GM19099 (cell line): ENCODE data around the gene SEPHS2.
A peak's percentile ranks its signal among the peaks of the same experiment; 100 is the strongest.

Experiments
- POLR2A ChIP-seq: IDR thresholded peaks from 3 replicates; pipeline ENCODE4 v1.6.1; 2011; ENCODE audit warnings: low read depth; ENCODE audit not compliant: insufficient read length; ENCODE audit errors: extremely low read depth

The SEPHS2 gene

DNA sequence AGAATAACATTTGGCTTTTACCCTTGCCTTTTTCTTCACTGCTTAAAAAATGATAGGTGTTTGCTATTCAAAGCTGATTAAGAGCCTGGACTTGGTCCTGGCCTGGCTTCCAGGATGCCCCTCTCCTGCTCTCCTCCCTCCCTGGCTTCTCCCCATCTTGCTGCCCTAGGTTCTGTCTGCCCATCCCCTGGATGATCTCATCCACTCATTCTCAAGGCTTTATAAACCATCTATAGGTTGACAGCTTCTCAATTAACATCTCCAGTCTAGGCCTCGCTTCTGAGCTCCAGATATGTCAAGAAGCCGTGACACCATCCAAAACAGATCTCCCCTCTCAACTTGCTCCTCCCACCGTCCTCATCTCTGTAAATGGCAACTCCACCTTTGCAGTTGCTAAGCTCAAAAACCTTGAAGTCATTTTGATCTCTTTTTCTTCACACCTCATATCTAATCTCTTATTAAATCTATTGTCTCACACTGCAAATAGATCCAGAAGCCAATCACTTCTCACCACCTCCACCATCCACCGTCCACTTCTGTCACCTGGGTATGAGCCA, 29.5 kb downstream of the SEPHS2 start:
- no peak for TF ChIP-seq POLR2A

DNA sequence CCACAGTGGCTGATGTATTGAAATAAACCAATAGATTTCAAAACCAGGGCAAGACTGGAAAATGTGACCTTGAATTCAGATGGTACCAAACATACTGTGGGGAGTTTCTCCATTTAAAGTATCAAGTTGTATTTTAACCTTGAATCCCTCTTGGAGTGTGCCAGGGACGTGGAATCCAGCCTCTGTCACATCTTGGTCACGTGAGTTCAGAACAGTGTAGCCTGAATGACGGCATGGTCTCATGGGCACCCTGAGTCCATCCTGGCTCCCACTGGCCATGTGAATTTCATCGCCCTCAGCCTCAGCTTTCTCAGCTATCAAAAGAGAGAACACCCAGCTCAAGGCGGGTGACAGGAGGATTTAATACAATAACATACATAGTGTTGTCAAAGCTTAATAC, 31.5 kb downstream of the SEPHS2 start:
- no peak for TF ChIP-seq POLR2A

DNA sequence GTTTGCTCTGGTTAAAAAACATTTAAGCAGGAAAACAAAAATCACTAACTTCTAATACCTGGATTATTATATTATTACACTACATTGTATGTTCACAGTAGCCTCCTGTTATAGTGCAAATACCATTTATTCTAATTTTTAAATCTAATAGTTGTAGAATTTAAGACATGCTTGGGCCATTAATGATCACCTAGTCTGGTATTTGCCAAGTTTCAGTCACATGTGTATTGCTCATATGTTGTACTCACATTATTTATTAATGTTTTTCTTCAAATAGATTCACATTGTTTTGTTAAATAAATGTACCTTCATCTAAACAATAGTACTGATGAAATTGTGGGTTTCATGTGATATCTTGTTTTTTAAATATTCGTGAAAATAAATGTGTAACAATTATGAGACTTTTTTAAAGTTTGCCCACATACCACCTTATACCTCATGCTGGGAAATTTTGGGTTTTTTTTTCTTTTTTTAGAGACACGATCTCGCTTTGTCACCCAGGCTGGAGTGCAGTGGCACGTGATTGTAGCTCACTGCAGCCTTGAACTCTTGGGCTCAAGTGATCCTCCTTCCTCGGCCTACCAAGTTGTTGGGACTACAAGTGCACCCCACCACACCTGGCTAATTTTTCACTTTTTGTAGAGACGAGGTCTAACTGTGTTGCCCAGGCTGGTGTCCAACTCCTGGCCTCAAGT, 32.4 kb downstream of the SEPHS2 start:
- TF ChIP-seq POLR2A = no peak

DNA sequence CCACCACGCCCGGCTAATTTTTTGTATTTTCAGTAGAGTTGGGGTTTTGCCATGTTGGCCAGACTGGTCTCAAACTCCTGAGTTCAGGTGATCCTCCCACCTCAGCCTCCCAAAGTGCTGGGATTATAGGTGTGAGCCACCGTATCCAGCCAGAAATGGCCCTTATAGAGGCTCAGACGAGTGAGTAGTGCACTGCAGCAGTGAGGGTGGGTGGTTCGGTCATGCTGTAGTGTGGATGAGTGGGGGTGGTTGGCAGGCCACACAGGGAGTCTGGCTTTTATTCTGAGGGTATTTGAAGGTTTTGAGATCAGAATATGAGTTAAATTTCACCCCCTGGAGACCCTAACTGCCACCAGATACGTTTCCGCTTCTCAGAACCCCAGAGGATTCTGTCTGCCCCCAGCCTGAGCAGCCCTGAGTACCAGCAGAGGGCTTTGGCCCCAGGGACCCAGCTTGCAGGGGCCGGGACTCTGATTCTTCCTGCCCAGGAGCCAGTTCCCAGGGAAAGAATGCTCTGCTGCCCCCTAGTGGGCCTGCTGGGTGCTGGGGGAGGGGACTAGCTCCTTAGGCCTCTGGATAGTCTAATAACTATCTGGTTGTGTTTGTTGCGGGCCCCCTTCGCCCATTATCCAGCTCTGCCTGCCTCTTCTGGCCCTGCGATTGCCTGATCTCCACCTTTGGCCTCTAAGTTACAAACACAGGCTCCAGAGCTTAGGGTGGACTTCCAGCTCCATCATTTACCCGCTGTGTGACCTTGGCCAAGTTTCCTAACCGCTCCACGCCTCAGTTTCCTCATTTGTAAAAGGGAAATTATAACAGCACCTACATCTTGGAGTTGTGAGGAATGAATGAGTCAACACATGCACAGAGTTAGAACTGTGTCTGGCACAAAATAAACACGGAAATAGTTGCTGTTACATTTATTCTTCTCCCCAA, 36.3 kb downstream of the SEPHS2 start:
- TF ChIP-seq POLR2A = no peak

DNA sequence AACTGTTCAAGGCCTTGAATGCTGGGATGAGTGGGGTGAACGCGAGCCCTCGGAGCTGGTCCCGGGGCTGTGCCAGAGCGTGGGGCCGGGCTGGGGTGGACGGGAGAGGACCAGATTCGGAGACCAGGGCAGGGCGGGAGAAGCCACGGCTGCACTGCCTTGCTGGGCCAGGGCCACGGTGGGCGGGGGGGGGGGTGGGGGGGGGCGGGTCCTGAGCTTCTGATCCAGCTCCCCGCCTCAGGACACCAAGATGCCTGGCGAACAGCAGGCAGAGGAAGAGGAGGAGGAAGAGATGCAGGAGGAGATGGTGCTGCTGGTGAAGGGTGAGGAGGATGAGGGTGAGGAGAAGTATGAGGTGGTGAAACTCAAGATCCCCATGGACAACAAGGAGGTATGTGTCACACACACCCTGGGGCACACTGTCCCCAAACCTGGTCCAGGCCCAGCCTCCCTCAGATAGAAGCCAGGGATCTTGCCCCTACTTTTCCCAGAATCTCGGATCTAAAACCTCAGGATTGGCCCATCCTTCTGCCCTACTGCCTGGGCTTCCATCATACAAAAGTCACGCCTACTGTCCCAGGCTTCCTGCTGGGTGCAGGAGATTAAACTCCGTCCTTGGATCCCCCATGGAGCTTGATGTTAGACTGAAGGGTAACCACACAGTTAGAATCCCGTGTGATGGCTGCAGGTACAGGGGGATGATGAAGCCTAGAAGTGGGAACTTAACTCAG, 37.7 kb downstream of the SEPHS2 start:
- no peak for TF ChIP-seq POLR2A

DNA sequence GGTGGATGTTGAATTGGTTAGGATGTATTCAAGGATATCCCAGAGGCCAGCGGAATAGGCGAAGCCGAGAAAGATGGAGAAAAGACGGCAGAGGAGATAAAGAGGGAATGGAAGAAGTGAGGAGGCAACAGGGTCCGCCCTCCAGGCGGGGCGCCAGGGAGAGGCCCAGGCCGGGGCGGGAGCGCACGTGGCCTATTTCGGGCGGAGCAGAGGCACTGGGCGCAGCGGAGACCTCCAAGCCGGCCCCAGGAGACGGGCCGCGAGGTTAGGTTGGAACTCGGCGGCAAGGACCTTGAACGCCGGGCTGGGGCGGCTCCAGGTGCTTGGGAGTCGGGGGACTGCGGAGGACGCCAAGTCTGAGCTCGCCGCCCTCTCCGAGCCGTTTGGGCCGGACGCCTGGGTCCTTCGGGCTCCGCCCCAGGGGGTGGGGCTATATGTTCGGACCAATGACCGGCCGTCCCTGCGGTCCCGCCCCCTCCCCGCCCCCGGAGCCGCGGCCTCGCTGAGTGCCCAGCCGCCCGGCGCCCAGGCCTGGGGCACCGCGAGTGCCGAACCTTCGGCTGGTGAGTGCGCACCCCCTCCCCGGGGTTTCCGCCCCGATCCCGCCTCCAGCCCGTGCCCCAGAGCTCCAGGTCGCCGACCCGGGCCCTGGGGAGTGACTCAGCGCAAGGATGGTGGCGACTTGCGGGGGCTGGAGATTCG, 38.4 kb downstream of the SEPHS2 start, which contains the start of gene ZNF771:
ZNF771 (plus strand) TSS at position 505 of the 702 bp plus-strand sequence. CDS start 448 bp downstream, outside the sequence.
- peak; percentile 67 for TF ChIP-seq POLR2A

DNA sequence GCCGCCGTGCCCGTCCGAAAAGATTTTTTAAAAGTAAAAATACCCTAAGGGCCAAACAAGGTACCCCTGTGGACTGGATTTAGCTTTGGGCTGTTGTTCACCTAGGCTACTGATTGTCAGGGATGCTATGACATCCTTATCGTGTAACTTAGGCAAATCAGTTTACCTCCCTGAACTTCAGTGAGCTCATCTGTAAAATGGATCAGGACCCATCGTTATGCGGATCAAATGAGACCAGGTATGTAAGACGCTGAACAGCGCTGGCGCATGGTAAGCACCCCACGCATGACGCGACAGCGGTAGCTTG, 38.9 kb downstream of the SEPHS2 start:
- no peak for TF ChIP-seq POLR2A

DNA sequence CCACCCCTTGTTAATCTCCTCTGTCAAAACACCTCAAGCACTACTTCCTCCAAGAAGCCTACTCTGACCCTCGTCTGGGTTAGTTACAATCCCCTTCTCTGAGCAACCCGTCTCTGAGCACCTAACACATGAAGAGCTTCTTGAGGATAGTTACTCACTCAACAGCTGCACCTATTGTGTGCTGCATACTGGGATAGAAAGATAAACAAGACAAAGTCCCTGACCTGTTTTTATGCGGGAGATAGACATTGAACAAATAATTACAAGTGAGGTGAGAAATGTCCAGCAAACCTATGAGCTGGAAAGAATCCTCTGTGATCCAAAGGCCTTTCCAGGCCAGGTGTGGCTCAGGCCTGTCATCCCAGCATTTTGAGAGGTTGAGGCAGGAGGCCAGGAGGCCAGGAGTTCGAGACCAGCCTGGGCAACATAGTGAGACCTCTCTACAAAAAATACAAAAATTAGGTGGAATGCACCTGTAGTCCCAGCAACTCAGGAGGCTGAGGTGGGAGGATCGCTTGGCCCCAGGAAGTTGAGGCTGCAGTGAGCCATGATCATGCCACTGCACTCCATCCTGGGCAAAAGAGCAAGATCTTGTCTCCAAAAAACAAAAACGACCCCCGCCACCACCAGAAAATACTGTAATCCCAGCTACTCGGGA, 43.8 kb downstream of the SEPHS2 start:
- no peak for TF ChIP-seq POLR2A

DNA sequence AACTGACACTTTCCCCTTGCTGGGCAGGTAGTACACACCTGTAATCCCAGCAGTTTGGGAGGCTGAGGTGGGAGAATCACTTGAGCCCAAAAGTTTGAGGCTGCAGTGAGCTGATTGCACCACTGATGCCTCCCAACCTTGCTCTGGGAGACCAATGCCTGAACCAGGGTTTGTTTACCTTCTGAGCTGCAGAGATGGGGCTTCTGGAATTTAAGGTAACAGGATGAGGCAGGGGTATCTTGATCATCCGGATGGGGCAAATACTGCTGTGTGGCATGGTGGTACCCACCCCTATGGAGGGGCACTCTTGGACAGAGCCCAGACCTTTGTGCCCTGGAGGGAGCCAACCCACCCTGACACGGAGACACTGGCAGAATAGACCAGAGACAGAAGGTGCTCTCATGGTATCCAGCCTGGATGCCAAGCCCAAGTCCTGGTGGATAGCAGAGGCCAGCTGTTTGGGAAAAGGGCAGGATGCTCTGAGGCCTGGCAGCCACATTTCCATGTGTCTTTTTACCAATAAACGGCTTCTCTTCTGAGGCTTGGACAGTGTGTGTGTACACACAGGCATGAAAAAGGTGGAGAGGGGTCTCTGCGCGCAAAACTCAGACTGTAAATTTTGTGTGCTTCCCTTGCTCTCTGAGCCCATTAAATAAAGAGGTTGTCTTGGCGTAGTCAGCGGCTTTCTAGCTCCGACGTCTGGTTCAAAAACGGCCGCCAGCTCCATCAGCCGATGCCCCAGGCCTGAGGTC, 46.1 kb downstream of the SEPHS2 start:
- TF ChIP-seq POLR2A = no peak

DNA sequence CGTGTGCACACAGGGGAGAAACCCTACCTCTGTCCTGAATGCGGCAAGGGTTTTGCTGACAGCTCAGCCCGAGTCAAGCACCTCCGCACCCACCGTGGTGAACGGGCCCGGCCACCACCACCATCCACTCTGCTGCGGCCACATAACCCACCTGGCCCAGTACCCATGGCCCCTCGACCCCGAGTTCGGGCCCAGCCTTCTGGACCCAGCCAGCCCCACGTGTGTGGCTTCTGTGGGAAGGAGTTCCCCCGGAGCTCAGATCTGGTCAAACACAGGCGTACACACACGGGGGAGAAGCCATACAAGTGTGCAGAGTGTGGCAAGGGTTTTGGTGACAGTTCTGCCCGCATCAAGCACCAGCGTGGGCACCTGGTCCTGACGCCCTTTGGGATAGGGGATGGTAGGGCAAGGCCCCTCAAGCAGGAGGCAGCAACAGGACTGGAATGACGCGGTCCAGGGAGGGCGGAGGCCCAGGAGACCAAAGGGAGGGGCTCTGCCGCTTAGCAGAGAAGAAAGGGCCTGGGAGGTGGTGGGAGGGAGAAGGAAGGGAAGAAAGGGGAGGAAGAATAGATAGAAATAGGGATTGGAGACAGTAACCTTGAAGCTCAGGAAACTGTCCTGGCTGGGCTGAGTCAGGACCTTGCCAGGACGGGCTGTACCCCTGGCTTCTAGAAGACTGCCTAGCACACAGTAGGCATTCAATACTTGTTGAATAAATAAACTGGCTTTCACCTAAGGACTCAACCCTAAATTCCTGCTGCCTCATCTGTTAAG, 46.8 kb downstream of the SEPHS2 start:
- TF ChIP-seq POLR2A = no peak

DNA sequence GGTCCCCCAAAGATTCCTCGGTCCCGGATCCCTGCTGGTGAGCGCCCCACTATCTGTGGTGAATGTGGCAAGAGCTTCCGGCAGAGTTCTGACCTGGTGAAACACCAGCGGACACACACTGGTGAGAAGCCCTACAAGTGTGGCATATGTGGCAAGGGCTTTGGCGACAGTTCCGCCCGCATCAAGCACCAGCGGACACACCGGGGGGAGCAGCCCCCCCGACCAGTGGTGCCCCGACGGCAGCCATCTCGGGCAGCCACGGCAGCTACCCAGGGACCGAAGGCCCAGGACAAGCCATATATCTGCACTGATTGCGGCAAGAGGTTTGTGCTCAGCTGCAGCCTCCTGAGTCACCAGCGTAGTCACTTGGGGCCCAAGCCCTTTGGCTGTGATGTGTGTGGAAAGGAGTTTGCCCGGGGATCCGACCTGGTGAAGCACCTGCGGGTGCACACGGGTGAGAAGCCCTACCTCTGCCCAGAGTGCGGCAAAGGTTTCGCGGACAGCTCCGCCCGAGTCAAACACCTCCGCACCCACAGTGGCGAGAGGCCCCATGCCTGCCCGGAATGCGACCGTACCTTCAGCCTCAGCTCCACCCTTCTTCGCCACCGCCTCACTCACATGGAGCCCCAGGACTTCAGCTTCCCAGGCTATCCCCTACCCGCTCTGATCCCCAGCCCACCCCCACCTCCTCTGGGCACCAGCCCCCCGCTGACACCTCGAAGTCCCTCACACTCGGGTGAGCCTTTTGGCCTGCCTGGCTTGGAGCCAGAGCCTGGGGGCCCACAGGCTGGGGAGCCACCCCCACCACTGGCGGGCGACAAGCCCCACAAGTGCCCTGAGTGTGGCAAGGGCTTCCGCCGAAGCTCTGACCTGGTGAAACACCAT, 47.7 kb downstream of the SEPHS2 start:
- TF ChIP-seq POLR2A = no peak

DNA sequence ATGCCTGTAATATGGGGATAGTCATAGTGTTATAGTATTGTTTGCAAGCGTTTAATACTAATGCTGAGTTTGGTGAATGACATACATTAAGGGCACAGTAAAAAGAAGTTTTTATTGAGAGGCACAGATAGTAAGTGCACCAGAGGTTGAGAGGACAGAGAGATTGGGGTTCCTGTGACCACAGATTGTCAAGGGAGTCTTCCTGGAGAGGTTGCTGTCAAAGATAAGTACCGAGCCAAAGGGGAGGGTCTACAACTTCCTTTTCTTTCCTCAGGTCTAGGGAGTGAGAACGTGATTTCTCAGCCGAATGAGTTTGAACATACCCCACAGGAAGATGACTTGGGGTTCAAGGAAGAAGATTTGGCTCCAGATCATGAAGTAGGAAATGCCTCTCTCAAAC, 48.6 kb downstream of the SEPHS2 start:
- TF ChIP-seq POLR2A = no peak

DNA sequence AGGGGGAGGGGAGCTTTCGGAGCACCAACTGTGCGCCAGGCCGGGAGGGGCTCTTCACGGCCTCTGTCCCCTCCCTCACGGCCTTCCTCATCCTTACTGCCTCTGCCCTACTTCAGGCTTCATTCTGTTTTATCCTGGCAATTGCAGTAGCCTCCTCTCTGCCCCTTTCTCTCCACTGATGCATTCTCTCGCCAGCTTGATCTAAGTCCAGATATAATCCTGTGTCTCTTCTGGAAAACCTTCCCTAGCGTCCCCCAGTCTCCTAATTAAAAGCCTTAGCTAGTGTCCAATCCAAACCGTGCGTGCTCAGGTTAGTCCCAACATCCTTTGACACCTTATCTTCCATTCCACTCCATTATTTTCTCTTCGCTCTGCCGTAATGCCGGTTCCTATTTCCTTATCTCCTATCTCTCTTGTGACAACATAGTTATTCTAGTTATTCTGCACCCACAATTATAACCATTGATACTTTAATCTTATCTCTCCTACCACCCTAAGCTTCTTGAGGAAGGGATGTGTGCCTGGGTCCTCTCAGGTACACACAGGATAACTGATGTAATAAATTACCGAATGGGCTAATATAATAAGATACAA, 49.6 kb downstream of the SEPHS2 start:
- TF ChIP-seq POLR2A = no peak
